Right atrium auricular region (tissue), 2 donors: Measurements from ENCODE around the gene FGD4. TPM values are rescaled to one million over a fixed set of nuclear protein-coding genes. Genes with fewer than 3 reads are reported as not detected.
"Not testable (repeated sequence)": the region's sequence is repeated elsewhere in the genome, so short reads cannot be mapped to it uniquely, and the experiment has no call there.

Source experiments
- DNase-seq: peaks from one replicate; pipeline ENCODE4 v3.0.0-alpha.2; 2019; ENCODE audit warnings: low spot score
- H3K27ac ChIP-seq, 2 donors: fragments of 200-600 bp; sonication (generic); 1 replicate in 1 of 2; 2 replicates in 1 of 2; pipeline ENCODE4 v1.5.1; 2016 to 2019
- H3K27me3 ChIP-seq, 2 donors: fragments of 200-600 bp; sonication (generic); one replicate each; pipeline versions ENCODE4 v1.5.1 to v1.6.0; 2017 to 2019
- H3K36me3 ChIP-seq: fragments of 200-600 bp; sonication (generic); one replicate; pipeline ENCODE4 v1.5.1; 2016
- H3K4me1 ChIP-seq, 2 donors: fragments of 200-600 bp; sonication (generic); one replicate each; pipeline versions ENCODE4 v1.5.1 to v1.6.0; 2017 to 2019
- H3K4me3 ChIP-seq, 2 donors: fragments of 200-600 bp; sonication (generic); 1 replicate in 1 of 2; 2 replicates in 1 of 2; pipeline ENCODE4 v1.5.1; 2017 to 2019; ENCODE audit warnings: mild to moderate bottlenecking in 1 of 2, moderate library complexity in 1 of 2
- H3K9me3 ChIP-seq, 2 donors: fragments of 200-600 bp; sonication (generic); one replicate each; pipeline ENCODE4 v1.5.1; 2019
- total RNA-seq, 2 donors: library from RNA; depleted of rRNA; stranded (reverse); fragments of >200 nt; gene quantifications; one replicate each; pipeline ENCODE4 v1.1.0, GENCODE V29; 2016
- TF ChIP-seq, protein P1 (sequence below), 2 donors: fragments of 200-600 bp; sonication (generic); IDR thresholded peaks; one replicate each; pipeline ENCODE4 v1.5.1; 2019; ENCODE audit warnings: antibody characterized with exemption in 2 of 2

Gene FGD4
- total RNA-seq, 2 donors from 2014 or later: 13.5 to 16.2 TPM

DNA sequence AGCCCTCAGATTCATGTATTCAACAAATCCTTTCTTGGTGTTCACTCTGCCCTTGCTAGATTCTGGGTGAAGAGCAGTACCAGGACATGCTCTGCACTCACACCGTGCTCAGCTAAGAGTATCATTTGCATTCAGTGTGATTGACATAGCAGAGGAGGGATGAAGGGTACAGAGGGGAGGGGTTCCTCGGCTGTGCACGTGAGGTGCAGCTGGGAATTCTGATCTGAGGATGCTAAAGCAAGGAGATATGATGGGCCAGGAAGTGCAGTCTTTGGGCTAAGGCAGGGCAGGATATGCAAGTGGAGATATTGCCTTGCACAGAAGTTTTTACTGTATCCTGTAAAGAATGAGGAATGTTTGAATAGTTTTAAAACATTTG lies 108.6 kb downstream of the FGD4 start:
- DNase-seq: no peak
- no peaks in the 10 kb centered on the region for H3K9me3 ChIP-seq
- peaks cover 0 to 51% of the 10 kb centered on the region in 2 donors for H3K4me1 ChIP-seq
- TF ChIP-seq, protein P1, sequence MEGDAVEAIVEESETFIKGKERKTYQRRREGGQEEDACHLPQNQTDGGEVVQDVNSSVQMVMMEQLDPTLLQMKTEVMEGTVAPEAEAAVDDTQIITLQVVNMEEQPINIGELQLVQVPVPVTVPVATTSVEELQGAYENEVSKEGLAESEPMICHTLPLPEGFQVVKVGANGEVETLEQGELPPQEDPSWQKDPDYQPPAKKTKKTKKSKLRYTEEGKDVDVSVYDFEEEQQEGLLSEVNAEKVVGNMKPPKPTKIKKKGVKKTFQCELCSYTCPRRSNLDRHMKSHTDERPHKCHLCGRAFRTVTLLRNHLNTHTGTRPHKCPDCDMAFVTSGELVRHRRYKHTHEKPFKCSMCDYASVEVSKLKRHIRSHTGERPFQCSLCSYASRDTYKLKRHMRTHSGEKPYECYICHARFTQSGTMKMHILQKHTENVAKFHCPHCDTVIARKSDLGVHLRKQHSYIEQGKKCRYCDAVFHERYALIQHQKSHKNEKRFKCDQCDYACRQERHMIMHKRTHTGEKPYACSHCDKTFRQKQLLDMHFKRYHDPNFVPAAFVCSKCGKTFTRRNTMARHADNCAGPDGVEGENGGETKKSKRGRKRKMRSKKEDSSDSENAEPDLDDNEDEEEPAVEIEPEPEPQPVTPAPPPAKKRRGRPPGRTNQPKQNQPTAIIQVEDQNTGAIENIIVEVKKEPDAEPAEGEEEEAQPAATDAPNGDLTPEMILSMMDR (IDR thresholded peaks at IDR 0.05): no peak
- H3K27ac ChIP-seq: no peak overlapping the region
- H3K36me3 ChIP-seq: no peaks in the 10 kb centered on the region
- no peaks in the 10 kb centered on the region for H3K27me3 ChIP-seq
- no peak overlapping the region for H3K4me3 ChIP-seq

DNA sequence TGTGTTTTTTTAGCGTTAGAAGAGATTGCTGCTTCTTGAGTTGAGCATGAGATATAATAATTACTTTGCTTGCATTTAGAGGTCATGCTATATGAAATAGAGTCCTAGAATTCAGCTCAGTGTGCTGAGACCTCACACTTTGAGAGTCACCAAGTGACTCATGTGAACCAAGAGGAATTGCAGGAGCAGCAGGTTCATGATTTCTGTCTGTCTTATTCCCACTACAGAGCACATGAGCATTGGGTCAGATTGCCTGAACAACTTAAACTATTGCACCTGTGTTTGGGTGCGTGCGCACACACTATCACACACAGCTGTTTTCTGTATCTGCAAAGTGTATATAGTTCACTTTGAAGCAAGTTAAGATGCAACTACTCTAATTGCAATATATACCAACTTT lies 109.3 kb downstream of the FGD4 start:
- Histone ChIP-seq H3K27ac (no peak overlapping the region), H3K4me1 (peaks cover 0 to 44% of the 10 kb centered on the region in 2 donors)
- TF ChIP-seq, protein P1 (IDR thresholded peaks at IDR 0.05): no peak

DNA sequence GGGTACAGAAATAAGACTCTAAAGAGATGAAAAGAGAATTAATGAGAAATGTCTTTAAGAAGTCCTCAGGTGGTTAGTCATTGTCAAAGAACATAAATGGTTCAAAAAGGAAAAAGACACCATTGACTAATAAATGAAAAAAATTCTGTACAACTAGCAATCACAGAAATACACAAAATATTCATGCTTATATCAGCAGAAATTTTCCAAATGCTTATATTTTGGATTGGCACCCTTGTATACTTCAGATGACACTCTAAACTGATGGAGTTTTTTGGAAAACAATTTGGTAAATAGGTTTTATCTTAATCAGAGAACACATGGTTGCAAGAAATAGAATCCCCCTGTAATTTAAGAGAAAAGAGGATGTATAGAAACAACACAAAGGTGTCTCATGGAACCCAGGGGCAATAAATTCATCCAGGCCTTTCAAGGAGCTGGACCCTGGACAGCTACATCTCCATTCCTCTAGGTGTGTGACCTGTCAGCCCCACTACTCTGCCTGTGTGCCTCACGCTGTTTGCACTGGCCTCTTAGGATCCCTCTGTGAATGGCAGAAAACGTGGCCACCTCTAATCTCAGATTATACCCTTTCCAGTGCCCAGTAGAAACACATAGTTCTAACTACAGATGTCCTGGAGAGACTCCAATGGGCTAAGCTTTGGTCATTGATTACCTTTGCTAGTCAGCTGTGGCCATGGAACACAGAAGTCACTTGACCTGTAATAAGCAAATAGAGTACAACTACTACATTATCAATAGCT lies 110.2 kb downstream of the FGD4 start:
- DNase-seq: no peak
- no peaks in the 10 kb centered on the region for H3K9me3 ChIP-seq
- peaks cover 0 to 35% of the 10 kb centered on the region in 2 donors for H3K4me1 ChIP-seq
- no peaks in the 10 kb centered on the region for H3K36me3 ChIP-seq
- H3K27ac ChIP-seq: no peak overlapping the region
- TF ChIP-seq, protein P1 (IDR thresholded peaks at IDR 0.05): no peak
- no peak overlapping the region for H3K4me3 ChIP-seq
- no peaks in the 10 kb centered on the region for H3K27me3 ChIP-seq

More for the DNA sequence above, 109.3 kb downstream of the FGD4 start:
- H3K27me3 ChIP-seq: no peaks in the 10 kb centered on the region
- H3K9me3 ChIP-seq: no peaks in the 10 kb centered on the region
- no peak for DNase-seq
- H3K36me3 ChIP-seq: no peaks in the 10 kb centered on the region
- no peak overlapping the region for H3K4me3 ChIP-seq

DNA sequence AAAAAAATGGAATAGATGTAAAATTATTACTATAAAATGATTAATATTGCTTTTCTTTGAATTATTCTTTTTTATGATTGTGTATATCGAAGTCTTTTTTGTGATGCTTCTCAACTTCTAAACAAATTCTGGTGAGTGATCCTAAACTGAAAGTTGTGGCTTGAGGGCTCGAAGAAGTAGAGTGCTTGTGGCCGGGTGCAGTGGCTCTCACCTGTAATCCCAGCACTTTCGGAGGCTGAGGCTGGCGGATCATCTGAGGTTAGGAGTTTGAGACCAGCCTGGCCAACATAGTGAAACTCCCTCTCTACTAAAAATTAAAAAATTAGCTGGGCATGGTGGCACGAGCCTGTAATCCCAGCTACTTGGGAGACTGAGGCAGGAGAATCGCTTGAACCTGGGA lies 112.6 kb downstream of the FGD4 start:
- not testable (repeated sequence) for H3K27ac ChIP-seq, H3K36me3 ChIP-seq

DNA sequence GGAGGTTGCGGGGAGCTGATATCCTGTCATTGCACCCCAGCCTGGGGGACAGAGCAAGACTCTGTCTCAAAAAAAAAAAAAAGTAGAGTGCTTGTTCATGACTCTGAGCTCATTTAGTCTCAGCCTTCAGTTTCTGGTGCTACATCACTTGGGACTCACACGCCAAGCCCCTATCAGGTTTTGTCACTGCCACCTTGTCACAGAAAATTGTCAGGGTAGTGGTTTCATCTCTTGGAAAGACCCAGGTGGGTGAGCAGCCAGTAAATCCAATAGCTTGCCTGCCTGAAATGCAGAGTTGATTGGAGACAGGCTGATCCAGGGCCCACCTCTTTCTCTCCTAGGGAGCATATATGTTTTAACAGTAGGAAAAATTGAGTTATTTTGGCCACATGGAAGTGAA lies 113.0 kb downstream of the FGD4 start:
- H3K4me3 ChIP-seq: no peak overlapping the region
- no peaks in the 10 kb centered on the region for H3K27me3 ChIP-seq
- H3K36me3 ChIP-seq: no peaks in the 10 kb centered on the region
- no peaks in the 10 kb centered on the region for H3K9me3 ChIP-seq
- H3K4me1 ChIP-seq: peaks cover 0 to 24% of the 10 kb centered on the region in 2 donors
- no peak for DNase-seq
- TF ChIP-seq, protein P1 (IDR thresholded peaks at IDR 0.05): no peak
- H3K27ac ChIP-seq: no peak overlapping the region

More for the DNA sequence above, 112.6 kb downstream of the FGD4 start:
- peaks cover 0 to 24% of the 10 kb centered on the region in 2 donors for H3K4me1 ChIP-seq
- H3K4me3 ChIP-seq, H3K9me3 ChIP-seq, DNase-seq, H3K27me3 ChIP-seq: not testable (repeated sequence)

DNA sequence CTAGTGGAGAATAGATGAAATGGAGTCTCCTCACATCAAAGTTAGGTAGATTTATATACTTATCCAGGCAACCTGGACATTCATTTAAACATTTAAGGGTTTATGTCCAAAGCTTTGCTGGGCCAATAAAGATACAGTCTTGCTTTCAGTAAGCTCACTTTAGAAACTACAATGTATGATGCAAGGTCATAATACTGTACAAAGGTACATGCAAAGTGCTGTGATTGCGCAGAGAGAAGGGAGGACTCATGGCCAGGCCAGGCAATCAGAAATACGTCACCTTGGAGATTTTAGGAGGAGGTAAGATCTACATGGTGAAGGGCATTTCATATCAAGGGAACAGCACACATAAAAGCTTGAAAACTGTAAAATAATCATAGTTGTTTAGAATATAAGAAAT lies 113.6 kb downstream of the FGD4 start:
- H3K4me3 ChIP-seq: no peak overlapping the region
- H3K27me3 ChIP-seq: no peaks in the 10 kb centered on the region
- no peaks in the 10 kb centered on the region for H3K9me3 ChIP-seq
- no peak for DNase-seq
- no peaks in the 10 kb centered on the region for H3K36me3 ChIP-seq
- H3K4me1 ChIP-seq: peaks cover 0 to 19% of the 10 kb centered on the region in 2 donors
- TF ChIP-seq, protein P1 (IDR thresholded peaks at IDR 0.05): no peak
- no peak overlapping the region for H3K27ac ChIP-seq
